Measurements from ENCODE around the gene FBLN1. TPM values are rescaled to one million over a fixed set of nuclear protein-coding genes. Genes with fewer than 3 reads are reported as not detected.

Gene FBLN1
- total RNA-seq, 2 experiments from 2014 or later, result not detected

DNA sequence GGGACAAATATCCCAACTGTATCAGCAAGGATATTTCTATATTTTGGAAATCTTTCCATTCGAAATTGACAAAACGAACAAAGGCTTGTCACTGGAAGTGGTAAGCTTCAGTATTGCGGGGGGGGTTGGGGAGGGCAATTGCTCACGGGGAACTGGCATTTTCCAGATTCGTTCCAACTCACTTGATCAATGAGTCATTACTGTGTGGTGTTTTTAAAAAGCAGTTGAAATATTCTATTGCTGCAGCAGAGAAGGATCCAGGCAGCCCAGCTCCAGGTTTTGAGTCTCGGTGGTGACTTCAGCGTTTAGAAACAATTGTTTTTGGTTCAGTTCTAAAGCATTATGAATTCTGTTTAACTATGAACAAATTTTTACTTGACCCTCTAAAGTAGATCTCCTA lies 33.8 kb upstream of the FBLN1 start:
- ChIA-PET POLR2A (no interaction called here), CTCF (no interaction called here)
- H3K9me3 Mint-ChIP-seq, result peaks cover 3% of the 10 kb centered on the region

GRCh38 chr22:45469281-45470073 lies 33.2 kb upstream of the FBLN1 start:
- Mint-ChIP-seq H3K27me3 (peaks cover 16% of the 10 kb centered on the region), H3K4me1 (no peaks in the 10 kb centered on the region), H3K27ac (no peak overlapping the region), H3K9me3 (peaks cover 3% of the 10 kb centered on the region), H3K4me3 (no peak overlapping the region), H3K36me3 (ENCODE audit: low read depth) (no peaks in the 10 kb centered on the region)
- ChIA-PET CTCF (interaction anchor here (0.7 kb wide), 1 partner anchor 539 kb away, joined by 4 read pairs; no protein-coding TSS in a partner anchor), POLR2A (no interaction called here)
- no peak for DNase-seq

More for the DNA sequence above, 33.8 kb upstream of the FBLN1 start:
- H3K36me3 Mint-ChIP-seq (ENCODE audit: low read depth), result no peaks in the 10 kb centered on the region
- DNase-seq, result no peak
- H3K27ac Mint-ChIP-seq, result no peak overlapping the region
- no peaks in the 10 kb centered on the region for H3K4me1 Mint-ChIP-seq
- H3K27me3 Mint-ChIP-seq, result peaks cover 16% of the 10 kb centered on the region
- no peak overlapping the region for H3K4me3 Mint-ChIP-seq

DNA sequence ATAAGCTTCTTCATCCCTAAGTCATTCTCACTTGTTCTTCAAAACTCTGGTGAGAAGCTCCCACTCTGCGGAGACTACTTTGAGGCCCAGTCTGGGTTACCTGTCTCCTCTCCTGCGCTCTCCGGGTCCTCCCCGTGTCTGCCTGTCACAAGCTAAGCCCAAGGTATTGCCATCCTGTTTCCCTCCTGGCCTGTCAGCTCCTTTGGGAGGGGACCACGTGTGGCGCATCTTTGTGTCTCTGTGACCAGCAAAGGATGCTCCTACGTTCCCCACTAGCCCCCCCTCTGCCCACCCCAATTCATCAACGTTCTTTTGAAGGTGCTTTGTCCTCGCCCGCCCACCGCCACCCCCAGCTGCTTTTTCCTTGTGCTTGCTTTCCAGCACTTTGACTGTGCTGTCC lies 31.8 kb upstream of the FBLN1 start:
- Mint-ChIP-seq H3K4me1 (no peaks in the 10 kb centered on the region), H3K4me3 (no peak overlapping the region), H3K36me3 (ENCODE audit: low read depth) (no peaks in the 10 kb centered on the region), H3K27me3 (peaks cover 12% of the 10 kb centered on the region), H3K9me3 (peaks cover 3% of the 10 kb centered on the region), H3K27ac (no peak overlapping the region)
- CTCF ChIA-PET, result no interaction called here
- POLR2A ChIA-PET, result no interaction called here
- DNase-seq, result no peak

- DNase-seq, result no peak
- Mint-ChIP-seq H3K4me3 (no peak overlapping the region), H3K36me3 (ENCODE audit: low read depth) (no peaks in the 10 kb centered on the region), H3K9me3 (no peaks in the 10 kb centered on the region), H3K27ac (no peak overlapping the region), H3K4me1 (no peaks in the 10 kb centered on the region), H3K27me3 (peaks cover 9% of the 10 kb centered on the region)
- ChIA-PET CTCF (interaction anchor here (1.3 kb wide), 1 partner anchor 20 kb away, joined by 3 read pairs; no protein-coding TSS in a partner anchor), POLR2A (no interaction called here)
Measured at GRCh38 chr22:45472426-45472825, 30.3 kb upstream of the FBLN1 start.

DNA sequence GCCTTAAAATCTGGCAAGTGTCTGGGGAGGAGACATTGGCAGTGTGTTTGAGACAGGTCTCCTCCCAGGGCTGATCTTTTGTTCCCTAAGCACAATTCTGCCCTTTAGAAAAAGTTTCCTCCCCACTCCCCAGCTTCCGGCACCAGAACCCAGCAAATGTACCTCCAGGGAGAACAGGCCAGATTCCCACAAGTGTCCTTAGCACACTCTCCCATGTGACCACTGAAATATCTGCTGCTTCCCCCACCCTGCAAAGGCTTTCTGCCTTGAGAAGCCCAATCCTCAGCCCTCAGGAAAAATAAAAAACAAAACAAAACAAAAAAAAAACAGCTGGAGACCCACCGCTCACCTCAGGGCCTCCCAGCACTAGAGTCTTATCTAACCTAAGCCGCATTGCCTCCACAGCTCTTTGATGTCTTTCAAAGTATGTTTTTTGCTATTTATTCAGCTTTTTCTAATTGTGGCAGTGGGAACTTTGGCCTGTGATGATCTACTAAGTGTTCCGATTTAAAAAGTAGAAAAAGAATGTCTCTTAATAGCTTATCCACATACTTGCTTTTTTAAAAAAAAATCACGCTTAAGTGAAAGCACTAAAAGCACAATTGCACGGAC lies 29.0 kb upstream of the FBLN1 start:
- H3K4me1 Mint-ChIP-seq, result no peaks in the 10 kb centered on the region
- CTCF ChIA-PET, result no interaction called here
- H3K27ac Mint-ChIP-seq, result no peak overlapping the region
- DNase-seq, result no peak
- H3K36me3 Mint-ChIP-seq (ENCODE audit: low read depth), result no peaks in the 10 kb centered on the region
- H3K27me3 Mint-ChIP-seq, result peaks cover 6% of the 10 kb centered on the region
- no peak overlapping the region for H3K4me3 Mint-ChIP-seq
- POLR2A ChIA-PET, result no interaction called here
- no peaks in the 10 kb centered on the region for H3K9me3 Mint-ChIP-seq

GRCh38 chr22:45475063-45475747 lies 27.5 kb upstream of the FBLN1 start:
- ChIA-PET CTCF (no interaction called here), POLR2A (no interaction called here)
- Mint-ChIP-seq H3K9me3 (no peaks in the 10 kb centered on the region), H3K36me3 (ENCODE audit: low read depth) (no peaks in the 10 kb centered on the region), H3K27me3 (peaks cover 6% of the 10 kb centered on the region), H3K27ac (no peak overlapping the region), H3K4me3 (no peak overlapping the region), H3K4me1 (no peaks in the 10 kb centered on the region)
- DNase-seq, result no peak

GRCh38 chr22:45475851-45476514 lies 26.7 kb upstream of the FBLN1 start:
- ChIA-PET CTCF (no interaction called here), POLR2A (no interaction called here)
- peaks cover 6% of the 10 kb centered on the region for H3K27me3 Mint-ChIP-seq
- H3K27ac Mint-ChIP-seq, result no peak overlapping the region
- H3K9me3 Mint-ChIP-seq, result no peaks in the 10 kb centered on the region
- no peak for DNase-seq
- no peak overlapping the region for H3K4me3 Mint-ChIP-seq
- H3K36me3 Mint-ChIP-seq (ENCODE audit: low read depth), result no peaks in the 10 kb centered on the region
- H3K4me1 Mint-ChIP-seq, result no peaks in the 10 kb centered on the region

- H3K27me3 Mint-ChIP-seq, result peaks cover 6% of the 10 kb centered on the region
- CTCF ChIA-PET, result no interaction called here
- no peaks in the 10 kb centered on the region for H3K4me1 Mint-ChIP-seq
- H3K9me3 Mint-ChIP-seq, result no peaks in the 10 kb centered on the region
- no peak for DNase-seq
- no peak overlapping the region for H3K4me3 Mint-ChIP-seq
- no peak overlapping the region for H3K27ac Mint-ChIP-seq
- POLR2A ChIA-PET, result no interaction called here
- no peaks in the 10 kb centered on the region for H3K36me3 Mint-ChIP-seq (ENCODE audit: low read depth)
Measured at GRCh38 chr22:45476814-45477213, 25.9 kb upstream of the FBLN1 start.

DNA sequence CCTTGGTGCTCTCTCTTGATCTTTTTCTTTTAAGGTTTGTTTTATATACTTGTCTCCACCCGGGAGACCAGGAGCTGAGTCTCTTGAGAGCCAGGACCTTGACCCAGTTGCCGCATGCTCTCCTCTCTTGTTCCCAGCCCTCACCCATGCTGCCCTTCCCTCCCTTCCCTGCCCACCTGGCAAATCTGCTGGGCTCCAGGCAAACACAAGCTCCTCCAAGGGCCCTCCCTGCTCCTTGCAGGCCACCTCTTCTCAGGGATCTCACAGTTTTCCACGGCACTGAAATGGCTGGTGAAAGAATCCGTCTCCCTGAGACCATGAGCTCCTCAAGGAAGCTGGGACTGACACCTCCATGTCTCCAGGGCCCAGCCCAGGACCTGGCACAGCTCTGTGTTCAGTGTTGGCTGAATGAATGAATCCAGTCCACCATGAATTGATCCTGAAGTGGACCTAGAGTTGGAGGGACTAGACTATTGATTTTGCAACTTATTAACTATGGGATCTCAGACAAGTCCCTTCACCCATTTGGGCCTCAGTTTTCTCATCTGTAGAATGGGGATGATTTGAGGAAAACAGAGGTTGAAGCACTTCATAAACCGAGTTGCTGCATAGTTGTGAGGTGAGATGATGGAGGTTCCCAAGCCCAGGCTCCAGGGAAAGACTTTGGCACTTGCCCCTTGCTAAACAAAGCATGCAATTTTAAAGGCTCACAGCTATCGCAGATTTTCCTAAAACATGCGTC lies 25.1 kb upstream of the FBLN1 start:
- no peak overlapping the region for H3K27ac Mint-ChIP-seq
- ChIA-PET CTCF (no interaction called here), POLR2A (no interaction called here)
- no peak for DNase-seq
- H3K4me3 Mint-ChIP-seq, result no peak overlapping the region
- H3K27me3 Mint-ChIP-seq, result peaks cover 6% of the 10 kb centered on the region
- H3K36me3 Mint-ChIP-seq (ENCODE audit: low read depth), result no peaks in the 10 kb centered on the region
- H3K9me3 Mint-ChIP-seq, result no peaks in the 10 kb centered on the region
- no peaks in the 10 kb centered on the region for H3K4me1 Mint-ChIP-seq

- DNase-seq, result no peak
- ChIA-PET CTCF (no interaction called here), POLR2A (no interaction called here)
- H3K9me3 Mint-ChIP-seq, result no peaks in the 10 kb centered on the region
- H3K4me1 Mint-ChIP-seq, result no peaks in the 10 kb centered on the region
- H3K4me3 Mint-ChIP-seq, result no peak overlapping the region
- peaks cover 6% of the 10 kb centered on the region for H3K27me3 Mint-ChIP-seq
- H3K27ac Mint-ChIP-seq, result no peak overlapping the region
- H3K36me3 Mint-ChIP-seq (ENCODE audit: low read depth), result no peaks in the 10 kb centered on the region
Measured at GRCh38 chr22:45478108-45478771, 24.4 kb upstream of the FBLN1 start.

DNA sequence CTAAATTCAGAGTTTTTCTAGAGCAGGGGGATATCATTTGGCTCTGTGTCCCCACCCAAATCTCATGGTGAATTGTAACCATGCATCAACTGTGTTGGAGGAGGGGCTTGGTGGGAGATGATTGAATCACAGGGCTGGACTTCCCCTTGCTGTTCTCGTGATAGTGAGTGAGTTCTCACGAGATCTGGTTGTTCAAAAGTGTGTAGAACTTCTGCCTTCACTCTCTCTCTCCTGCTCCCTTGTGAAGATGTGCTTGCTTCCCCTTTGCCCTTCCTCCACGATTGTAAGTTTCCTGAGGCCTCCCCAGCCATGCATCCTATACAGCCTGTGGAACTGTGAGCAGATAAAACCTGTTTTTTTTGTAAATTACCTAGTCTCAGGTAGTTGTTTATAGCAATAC lies 22.0 kb upstream of the FBLN1 start:
- H3K9me3 Mint-ChIP-seq, result no peaks in the 10 kb centered on the region
- ChIA-PET POLR2A (no interaction called here), CTCF (no interaction called here)
- no peak overlapping the region for H3K27ac Mint-ChIP-seq
- H3K4me1 Mint-ChIP-seq, result no peaks in the 10 kb centered on the region
- no peaks in the 10 kb centered on the region for H3K36me3 Mint-ChIP-seq (ENCODE audit: low read depth)
- peaks cover 4% of the 10 kb centered on the region for H3K27me3 Mint-ChIP-seq
- no peak for DNase-seq
- no peak overlapping the region for H3K4me3 Mint-ChIP-seq

GRCh38 chr22:45481661-45482060 lies 21.0 kb upstream of the FBLN1 start:
- DNase-seq, result no peak
- no peaks in the 10 kb centered on the region for H3K4me1 Mint-ChIP-seq
- H3K9me3 Mint-ChIP-seq, result no peaks in the 10 kb centered on the region
- peaks cover 4% of the 10 kb centered on the region for H3K27me3 Mint-ChIP-seq
- CTCF ChIA-PET, result no interaction called here
- POLR2A ChIA-PET, result no interaction called here
- no peak overlapping the region for H3K27ac Mint-ChIP-seq
- no peaks in the 10 kb centered on the region for H3K36me3 Mint-ChIP-seq (ENCODE audit: low read depth)
- H3K4me3 Mint-ChIP-seq, result no peak overlapping the region
